K562 (cell line): ENCODE results near the gene HOXB7. TPM values are rescaled to one million over a fixed set of nuclear protein-coding genes. Genes with fewer than 3 reads are reported as not detected.

Experiments
- BDP1 ChIP-seq: IDR thresholded peaks from 3 replicates; pipeline ENCODE4 v1.6.1; 2011; ENCODE audit not compliant: insufficient read length, insufficient read depth
- CCNT2 ChIP-seq: IDR thresholded peaks from 2 replicates; pipeline ENCODE4 v1.6.1; 2011; ENCODE audit warnings: borderline replicate concordance, low read depth, mild to moderate bottlenecking, moderate library complexity, mixed read lengths, low read length; ENCODE audit not compliant: insufficient read length; ENCODE audit errors: extremely low read depth
- FOXK2 ChIP-seq, 2 experiments: fragments of 450-650 bp; IDR thresholded peaks in 1 of 2; conservative IDR thresholded peaks in 1 of 2; 2 replicates each; pipeline ENCODE4 v1.6.1; 2016; ENCODE audit warnings: low read depth in 2 of 2, mild to moderate bottlenecking in 1 of 2
- HNRNPUL1 ChIP-seq: fragments of 200-400 bp; formaldehyde crosslinking; IDR thresholded peaks from 2 replicates; pipeline ENCODE4 v1.6.1; 2017; ENCODE audit warnings: low read length
- KAT8 ChIP-seq: fragments of 450-650 bp; IDR thresholded peaks from 2 replicates; pipeline ENCODE4 v1.6.1; 2016; ENCODE audit warnings: low read depth, mild to moderate bottlenecking
- KDM2B ChIP-seq: fragments of 250-450 bp; sonication (Bioruptor Pico); IDR thresholded peaks from 2 replicates; pipeline ENCODE4 v1.8.0; 2021; ENCODE audit warnings: mild to moderate bottlenecking, moderate library complexity
- MEF2A ChIP-seq: IDR thresholded peaks from 2 replicates; pipeline ENCODE4 v1.6.1; 2011; ENCODE audit warnings: low read depth, mild to moderate bottlenecking, low read length, moderate library complexity; ENCODE audit not compliant: control insufficient read depth
- NFIC ChIP-seq: fragments of 450-650 bp; IDR thresholded peaks from 2 replicates; pipeline ENCODE4 v1.6.1; 2017; ENCODE audit warnings: mild to moderate bottlenecking, inconsistent platforms
- PHF20 ChIP-seq: fragments of 450-650 bp; IDR thresholded peaks from 2 replicates; pipeline ENCODE4 v1.6.1; 2018; ENCODE audit not compliant: partially characterized antibody
- POU5F1 ChIP-seq: fragments of 150-350 bp; IDR thresholded peaks from 2 replicates; pipeline ENCODE4 v1.6.1; 2014; ENCODE audit warnings: borderline replicate concordance, low read length, low read depth, mild to moderate bottlenecking; ENCODE audit not compliant: partially characterized antibody
- RNF2 ChIP-seq: sonication (generic); IDR thresholded peaks from 2 replicates; pipeline ENCODE4 v1.6.1; 2016
- SIN3A ChIP-seq, 2 experiments: fragments of 150-350 bp in 1 of 2; IDR thresholded peaks; 2 replicates each; pipeline ENCODE4 v1.6.1; 2011 to 2016; ENCODE audit warnings: borderline replicate concordance in 2 of 2, low read depth in 2 of 2, low read length in 2 of 2, mild to moderate bottlenecking in 2 of 2, moderate library complexity in 2 of 2; ENCODE audit not compliant: control insufficient read depth in 1 of 2
- SP1 ChIP-seq: sonication (generic); formaldehyde crosslinking; IDR thresholded peaks from 2 replicates; pipeline ENCODE4 v1.8.1; 2022; ENCODE audit warnings: mild to moderate bottlenecking, missing genetic modification reagents
- YY1 ChIP-seq, 3 experiments: IDR thresholded peaks; 2 replicates each; pipeline ENCODE4 v1.6.1; 2011; ENCODE audit warnings: low read length in 2 of 3, mild to moderate bottlenecking in 2 of 3, moderate library complexity in 2 of 3, borderline replicate concordance in 1 of 3, control low read depth in 1 of 3, low read depth in 1 of 3; ENCODE audit not compliant: insufficient read depth in 3 of 3, insufficient replicate concordance in 2 of 3, control insufficient read depth in 1 of 3, insufficient read length in 1 of 3; ENCODE audit errors: extremely low read depth in 1 of 3
- ZEB2 ChIP-seq: fragments of 450-650 bp; IDR thresholded peaks from 2 replicates; pipeline ENCODE4 v1.6.1; 2016
- ZNF124 ChIP-seq: sonication (generic); formaldehyde crosslinking; IDR thresholded peaks from 2 replicates; pipeline ENCODE4 v1.8.1; 2022; ENCODE audit warnings: missing genetic modification reagents
- ZNF717 ChIP-seq: fragments of 250-450 bp; sonication (Bioruptor Pico); IDR thresholded peaks from 2 replicates; pipeline ENCODE4 v1.5.0; 2021
- polyA plus RNA-seq, 8 experiments: library from polyadenylated mRNA; depleted of rRNA in 4 of 8; stranded (reverse) in 5 of 8; unstranded in 3 of 8; fragments of >200 nt; fragmentation: Nextera tagmentation in 2 of 8; fragmentation: Illumina TruSeq in 1 of 8; extraction: Ambion mirVana in 2 of 8; extraction: Trizol in 1 of 8; gene quantifications; 2 replicates each; pipeline versions ENCODE4 v1.2.1 to v1.2.3, GENCODE V29; 2011 to 2014; ENCODE audit warnings: inconsistent platforms in 1 of 8, missing spikeins in 1 of 8
- total RNA-seq, 7 experiments: library from RNA; depleted of rRNA in 6 of 7; stranded (reverse); fragments of >200 nt in 6 of 7; fragmentation: Illumina TruSeq in 2 of 7; extraction: Trizol in 2 of 7; gene quantifications; 2 replicates each; pipeline versions ENCODE4 v1.2.1 to v1.2.3, GENCODE V29; 2011 to 2021; ENCODE audit warnings: low replicate concordance in 1 of 7
- TF ChIP-seq, protein P1 (sequence below): fragments of 250-450 bp; sonication (Bioruptor Pico); IDR thresholded peaks from 2 replicates; pipeline ENCODE4 v1.5.0; 2021; ENCODE audit warnings: mild to moderate bottlenecking, borderline replicate concordance
- TF ChIP-seq, protein P2 (sequence below), 2 experiments: fragments of 450-650 bp; IDR thresholded peaks; 2 replicates each; pipeline ENCODE4 v1.6.1; 2018; ENCODE audit warnings: mild to moderate bottlenecking in 2 of 2, low read depth in 1 of 2; ENCODE audit not compliant: partially characterized antibody in 2 of 2
- TF ChIP-seq, protein P3 (sequence below): fragments of 450-650 bp; IDR thresholded peaks from 2 replicates; pipeline ENCODE4 v1.6.1; 2018; ENCODE audit warnings: mild to moderate bottlenecking, low read depth; ENCODE audit not compliant: partially characterized antibody

Gene HOXB7
- total and polyA plus RNA-seq, 9 of the 15 experiments (the other 6 are each of a cell fraction or from before 2014, with no cell fraction given), result 5.5 to 16.7 (median 8.3) TPM

DNA sequence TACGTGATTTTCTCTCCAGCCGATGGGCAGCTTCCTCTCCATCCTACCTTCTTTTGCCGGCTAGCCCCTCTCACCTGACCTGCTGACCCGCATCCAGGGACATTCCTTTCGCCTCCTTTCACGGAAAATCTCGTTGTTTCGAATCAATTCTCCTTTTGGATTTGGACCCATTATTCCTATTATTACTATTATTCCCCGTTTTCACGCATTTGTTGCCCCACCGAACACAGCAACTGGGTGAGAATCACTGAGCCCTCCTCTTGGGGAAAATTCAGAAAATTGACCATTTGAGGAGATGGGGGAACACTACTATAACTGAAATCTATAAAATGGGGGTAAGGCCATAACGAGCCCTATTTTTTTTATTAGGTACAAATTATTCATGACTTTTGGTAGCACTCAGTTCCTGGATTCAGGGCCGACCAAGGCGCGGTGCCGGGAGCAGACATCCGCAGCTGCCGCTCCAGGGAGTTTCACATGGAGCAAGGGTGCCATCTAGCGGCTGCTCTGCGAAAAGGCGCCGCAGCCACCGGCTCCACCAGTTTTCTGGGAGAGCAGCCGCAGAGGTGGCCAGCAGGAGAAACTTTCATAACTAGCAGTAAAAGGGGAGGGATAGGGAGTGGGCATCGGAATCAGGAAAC lies 7.6 kb upstream of the HOXB7 start (continued):
- TF ChIP-seq YY1 (IDR thresholded peaks at IDR 0.05; ENCODE audit: borderline replicate concordance in 1 of 3, control insufficient read depth in 1 of 3, extremely low read depth in 1 of 3, insufficient read depth in 3 of 3, insufficient read length in 1 of 3, insufficient replicate concordance in 2 of 3, low read depth in 1 of 3, low read length in 2 of 3) (no peak), CCNT2 (no peak), HNRNPUL1 (no peak), KAT8 (no peak), POU5F1 (no peak), SP1 (CRISPR knock-in tag) (0 out of 2 replicates have a peak, but pooled peaks have one; percentile 5), MEF2A (no peak), ZEB2 (no peak), ZNF717 (CRISPR knock-in tag) (no peak), FOXK2 (conservative IDR thresholded peaks at IDR 0.05 in 1 of 2, IDR thresholded peaks at IDR 0.05 in 1 of 2; ENCODE audit: low read depth in 2 of 2) (no peak), PHF20 (no peak), ZNF124 (CRISPR knock-in tag) (no peak), RNF2 (no peak), NFIC (no peak), SIN3A (IDR thresholded peaks at IDR 0.05; ENCODE audit: borderline replicate concordance in 2 of 2, control insufficient read depth in 1 of 2, low read depth in 2 of 2, low read length in 2 of 2) (no peak), BDP1 (no peak), KDM2B (no peak)
- TF ChIP-seq, protein P1, sequence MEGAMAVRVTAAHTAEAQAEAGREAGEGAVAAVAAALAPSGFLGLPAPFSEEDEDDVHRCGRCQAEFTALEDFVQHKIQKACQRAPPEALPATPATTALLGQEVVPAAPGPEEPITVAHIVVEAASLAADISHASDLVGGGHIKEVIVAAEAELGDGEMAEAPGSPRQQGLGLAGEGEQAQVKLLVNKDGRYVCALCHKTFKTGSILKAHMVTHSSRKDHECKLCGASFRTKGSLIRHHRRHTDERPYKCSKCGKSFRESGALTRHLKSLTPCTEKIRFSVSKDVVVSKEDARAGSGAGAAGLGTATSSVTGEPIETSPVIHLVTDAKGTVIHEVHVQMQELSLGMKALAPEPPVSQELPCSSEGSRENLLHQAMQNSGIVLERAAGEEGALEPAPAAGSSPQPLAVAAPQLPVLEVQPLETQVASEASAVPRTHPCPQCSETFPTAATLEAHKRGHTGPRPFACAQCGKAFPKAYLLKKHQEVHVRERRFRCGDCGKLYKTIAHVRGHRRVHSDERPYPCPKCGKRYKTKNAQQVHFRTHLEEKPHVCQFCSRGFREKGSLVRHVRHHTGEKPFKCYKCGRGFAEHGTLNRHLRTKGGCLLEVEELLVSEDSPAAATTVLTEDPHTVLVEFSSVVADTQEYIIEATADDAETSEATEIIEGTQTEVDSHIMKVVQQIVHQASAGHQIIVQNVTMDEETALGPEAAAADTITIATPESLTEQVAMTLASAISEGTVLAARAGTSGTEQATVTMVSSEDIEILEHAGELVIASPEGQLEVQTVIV (CRISPR knock-in tag), result no peak
- TF ChIP-seq, protein P2, sequence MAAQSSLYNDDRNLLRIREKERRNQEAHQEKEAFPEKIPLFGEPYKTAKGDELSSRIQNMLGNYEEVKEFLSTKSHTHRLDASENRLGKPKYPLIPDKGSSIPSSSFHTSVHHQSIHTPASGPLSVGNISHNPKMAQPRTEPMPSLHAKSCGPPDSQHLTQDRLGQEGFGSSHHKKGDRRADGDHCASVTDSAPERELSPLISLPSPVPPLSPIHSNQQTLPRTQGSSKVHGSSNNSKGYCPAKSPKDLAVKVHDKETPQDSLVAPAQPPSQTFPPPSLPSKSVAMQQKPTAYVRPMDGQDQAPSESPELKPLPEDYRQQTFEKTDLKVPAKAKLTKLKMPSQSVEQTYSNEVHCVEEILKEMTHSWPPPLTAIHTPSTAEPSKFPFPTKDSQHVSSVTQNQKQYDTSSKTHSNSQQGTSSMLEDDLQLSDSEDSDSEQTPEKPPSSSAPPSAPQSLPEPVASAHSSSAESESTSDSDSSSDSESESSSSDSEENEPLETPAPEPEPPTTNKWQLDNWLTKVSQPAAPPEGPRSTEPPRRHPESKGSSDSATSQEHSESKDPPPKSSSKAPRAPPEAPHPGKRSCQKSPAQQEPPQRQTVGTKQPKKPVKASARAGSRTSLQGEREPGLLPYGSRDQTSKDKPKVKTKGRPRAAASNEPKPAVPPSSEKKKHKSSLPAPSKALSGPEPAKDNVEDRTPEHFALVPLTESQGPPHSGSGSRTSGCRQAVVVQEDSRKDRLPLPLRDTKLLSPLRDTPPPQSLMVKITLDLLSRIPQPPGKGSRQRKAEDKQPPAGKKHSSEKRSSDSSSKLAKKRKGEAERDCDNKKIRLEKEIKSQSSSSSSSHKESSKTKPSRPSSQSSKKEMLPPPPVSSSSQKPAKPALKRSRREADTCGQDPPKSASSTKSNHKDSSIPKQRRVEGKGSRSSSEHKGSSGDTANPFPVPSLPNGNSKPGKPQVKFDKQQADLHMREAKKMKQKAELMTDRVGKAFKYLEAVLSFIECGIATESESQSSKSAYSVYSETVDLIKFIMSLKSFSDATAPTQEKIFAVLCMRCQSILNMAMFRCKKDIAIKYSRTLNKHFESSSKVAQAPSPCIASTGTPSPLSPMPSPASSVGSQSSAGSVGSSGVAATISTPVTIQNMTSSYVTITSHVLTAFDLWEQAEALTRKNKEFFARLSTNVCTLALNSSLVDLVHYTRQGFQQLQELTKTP (IDR thresholded peaks at IDR 0.05; ENCODE audit: low read depth in 1 of 2, partially characterized antibody in 2 of 2), result no peak
- TF ChIP-seq, protein P3, sequence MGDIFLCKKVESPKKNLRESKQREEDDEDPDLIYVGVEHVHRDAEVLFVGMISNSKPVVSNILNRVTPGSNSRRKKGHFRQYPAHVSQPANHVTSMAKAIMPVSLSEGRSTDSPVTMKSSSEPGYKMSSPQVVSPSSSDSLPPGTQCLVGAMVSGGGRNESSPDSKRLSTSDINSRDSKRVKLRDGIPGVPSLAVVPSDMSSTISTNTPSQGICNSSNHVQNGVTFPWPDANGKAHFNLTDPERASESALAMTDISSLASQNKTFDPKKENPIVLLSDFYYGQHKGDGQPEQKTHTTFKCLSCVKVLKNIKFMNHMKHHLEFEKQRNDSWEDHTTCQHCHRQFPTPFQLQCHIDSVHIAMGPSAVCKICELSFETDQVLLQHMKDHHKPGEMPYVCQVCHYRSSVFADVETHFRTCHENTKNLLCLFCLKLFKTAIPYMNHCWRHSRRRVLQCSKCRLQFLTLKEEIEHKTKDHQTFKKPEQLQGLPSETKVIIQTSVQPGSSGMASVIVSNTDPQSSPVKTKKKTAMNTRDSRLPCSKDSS, result no peak
